Prostate gland (tissue), 2 donors: ENCODE measurements around the gene SLC25A21.

ENCODE experiments used
- CTCF ChIP-seq, 4 experiments: fragments of 200-600 bp in 2 of 4; fragments of 450-650 bp in 2 of 4; sonication (generic) in 2 of 4; IDR thresholded peaks; 1 replicate in 3 of 4; 2 replicates in 1 of 4; pipeline ENCODE4 v1.5.1; 2016 to 2019; ENCODE audit warnings: antibody characterized with exemption in 4 of 4, mild to moderate bottlenecking in 2 of 4, moderate library complexity in 2 of 4
- POLR2A ChIP-seq: fragments of 450-650 bp; IDR thresholded peaks from one replicate; pipeline ENCODE4 v1.6.1; 2016; ENCODE audit warnings: antibody characterized with exemption, mild to moderate bottlenecking

GRCh38 chr14:36748610-36749213 lies 423.7 kb downstream of the SLC25A21 start:
- no peak for TF ChIP-seq CTCF (IDR thresholded peaks at IDR 0.05)
- no peak for TF ChIP-seq POLR2A
